T-helper 22 cell (primary cell): ENCODE measurements around the gene MSGN1.

Experiments used
- DNase-seq: peaks from one replicate; pipeline ENCODE4 v3.0.0-alpha.2; 2020; ENCODE audit warnings: low read depth

The MSGN1 gene

DNA sequence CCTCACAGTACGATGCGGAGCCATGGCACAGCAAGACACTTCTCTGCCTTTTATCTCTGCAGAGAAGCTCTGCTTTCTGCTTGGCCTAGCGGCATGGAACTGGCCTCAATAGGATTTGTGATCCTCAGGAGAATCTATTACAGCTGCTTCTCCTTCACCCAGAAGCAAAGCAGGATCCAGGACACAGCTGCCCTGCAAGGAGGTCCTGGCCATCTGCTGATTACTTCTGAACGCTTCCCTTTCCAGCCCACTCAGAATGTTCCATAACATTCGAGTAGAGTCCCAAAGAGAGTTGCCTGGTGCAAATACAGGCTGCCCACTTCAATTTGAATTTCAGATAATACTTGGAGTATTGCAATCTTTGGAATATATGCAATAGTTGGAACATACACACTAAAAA lies 33.0 kb downstream of the MSGN1 start:
- no peak for DNase-seq

DNA sequence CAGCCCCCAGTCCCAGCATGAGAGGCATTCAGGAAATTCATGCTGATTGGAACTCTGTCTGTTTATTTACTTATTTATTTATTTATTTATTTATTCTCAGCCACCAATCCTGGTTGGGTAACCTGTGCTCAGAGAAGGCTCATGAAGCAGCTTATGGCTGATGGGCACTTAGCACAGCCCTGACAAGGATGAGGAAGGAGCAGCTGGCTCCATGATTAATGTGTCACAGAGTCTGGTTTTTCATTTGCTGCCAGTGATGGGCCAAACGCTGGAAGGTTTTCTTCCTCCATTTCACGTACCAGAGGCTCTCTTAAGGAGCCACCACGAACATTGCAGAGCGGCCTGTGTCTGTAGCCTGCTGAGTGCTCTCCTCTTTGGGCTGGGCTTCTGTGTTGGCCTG lies 33.9 kb downstream of the MSGN1 start:
- DNase-seq, result no peak

- no peak for DNase-seq
Measured at GRCh38 chr2:17851731-17852585, 35.7 kb downstream of the MSGN1 start.

GRCh38 chr2:17853799-17854198 lies 37.5 kb downstream of the MSGN1 start:
- DNase-seq, result no peak

DNA sequence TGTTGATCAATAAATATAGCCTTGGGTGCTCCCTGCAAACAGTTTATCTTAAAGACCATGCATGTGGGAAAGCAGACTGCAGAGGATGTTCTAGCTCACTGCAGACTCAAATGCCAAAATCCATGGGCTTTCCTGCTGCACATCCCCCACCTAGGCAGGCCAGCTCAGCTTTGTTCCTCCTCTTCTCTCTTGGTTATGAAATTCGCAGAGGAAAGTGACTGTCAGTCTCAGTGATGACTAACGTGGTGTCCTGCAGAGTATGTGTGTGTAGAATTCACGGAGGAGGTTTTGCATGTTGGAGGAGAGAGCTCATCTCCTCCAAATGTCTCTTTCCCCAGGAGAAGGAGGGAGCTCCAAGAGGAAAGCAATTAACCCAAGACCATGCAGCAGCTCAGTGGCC lies 40.8 kb downstream of the MSGN1 start:
- no peak for DNase-seq

DNA sequence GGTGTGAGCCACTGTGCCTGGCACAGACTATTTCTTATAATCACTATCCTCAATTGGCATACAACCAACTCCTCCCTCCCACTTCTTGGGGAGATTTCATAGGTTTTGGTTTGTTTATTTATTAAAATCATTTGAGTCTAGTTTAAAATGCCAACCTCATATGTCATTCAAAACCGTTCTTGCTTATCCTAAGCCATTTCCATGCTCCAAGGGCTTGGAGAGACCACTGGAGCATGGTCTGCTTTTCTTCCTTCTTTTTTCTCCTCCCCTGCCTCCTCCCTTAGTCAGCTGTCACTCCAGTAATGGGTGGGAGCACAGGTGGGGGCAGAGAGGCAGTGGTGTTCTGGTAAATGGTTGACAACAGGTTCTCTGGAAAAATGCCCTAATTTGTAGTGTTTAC lies 41.8 kb downstream of the MSGN1 start:
- DNase-seq, result no peak

- DNase-seq, result no peak
Measured at GRCh38 chr2:17863539-17863938, 47.3 kb downstream of the MSGN1 start.

GRCh38 chr2:17864676-17865075 lies 48.4 kb downstream of the MSGN1 start:
- DNase-seq, result no peak

GRCh38 chr2:17867133-17867532 lies 50.9 kb downstream of the MSGN1 start:
- DNase-seq, result no peak
